Spleen (tissue), 7 donors: Measurements from ENCODE around the gene MRM1.

Experiments
- POLR2A ChIP-seq, 3 donors: fragments of 450-650 bp; IDR thresholded peaks; one replicate each; pipeline ENCODE4 v1.5.1; 2017; ENCODE audit warnings: antibody characterized with exemption in 3 of 3, mild to moderate bottlenecking in 1 of 3
- TF ChIP-seq, protein P1 (sequence below), 11 experiments: fragments of 200-600 bp in 7 of 11; fragments of 450-650 bp in 4 of 11; sonication (generic) in 4 of 11; IDR thresholded peaks in 8 of 11; conservative IDR thresholded peaks in 3 of 11; 1 replicate in 7 of 11; 2 replicates in 4 of 11; pipeline versions ENCODE4 v1.4.0 to v1.8.0; 2016 to 2021; ENCODE audit warnings: antibody characterized with exemption in 11 of 11, inconsistent platforms in 4 of 11, mild to moderate bottlenecking in 1 of 11
- donor health status: DM: no; HTN: no; CAD: no; lungs with moderate emphysema.
- donor health status: DM: no; HTN: no; CAD: no.
- donor health status: DM: no; HTN: no; CAD: no.

DNA sequence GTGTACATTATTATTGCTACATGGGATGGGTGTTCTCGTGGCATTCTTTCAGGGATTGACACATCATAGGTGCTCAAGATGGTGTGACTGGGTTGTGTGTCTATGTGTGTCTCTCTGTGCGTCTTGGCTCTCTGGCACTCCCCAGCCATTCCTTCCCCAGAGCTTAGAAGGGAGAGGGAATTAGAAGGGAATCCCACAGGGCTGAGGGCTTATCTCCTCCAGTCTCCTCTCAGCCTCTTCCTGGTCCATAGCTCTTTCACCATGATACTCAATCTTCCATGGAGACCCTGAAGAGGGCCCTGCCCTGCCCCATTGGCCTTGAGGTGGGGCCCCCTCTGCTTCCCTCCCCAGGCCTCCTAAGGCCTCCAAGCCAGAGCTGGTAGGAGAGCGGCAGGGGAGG lies 52.0 kb downstream of the MRM1 start:
- TF ChIP-seq, protein P1, sequence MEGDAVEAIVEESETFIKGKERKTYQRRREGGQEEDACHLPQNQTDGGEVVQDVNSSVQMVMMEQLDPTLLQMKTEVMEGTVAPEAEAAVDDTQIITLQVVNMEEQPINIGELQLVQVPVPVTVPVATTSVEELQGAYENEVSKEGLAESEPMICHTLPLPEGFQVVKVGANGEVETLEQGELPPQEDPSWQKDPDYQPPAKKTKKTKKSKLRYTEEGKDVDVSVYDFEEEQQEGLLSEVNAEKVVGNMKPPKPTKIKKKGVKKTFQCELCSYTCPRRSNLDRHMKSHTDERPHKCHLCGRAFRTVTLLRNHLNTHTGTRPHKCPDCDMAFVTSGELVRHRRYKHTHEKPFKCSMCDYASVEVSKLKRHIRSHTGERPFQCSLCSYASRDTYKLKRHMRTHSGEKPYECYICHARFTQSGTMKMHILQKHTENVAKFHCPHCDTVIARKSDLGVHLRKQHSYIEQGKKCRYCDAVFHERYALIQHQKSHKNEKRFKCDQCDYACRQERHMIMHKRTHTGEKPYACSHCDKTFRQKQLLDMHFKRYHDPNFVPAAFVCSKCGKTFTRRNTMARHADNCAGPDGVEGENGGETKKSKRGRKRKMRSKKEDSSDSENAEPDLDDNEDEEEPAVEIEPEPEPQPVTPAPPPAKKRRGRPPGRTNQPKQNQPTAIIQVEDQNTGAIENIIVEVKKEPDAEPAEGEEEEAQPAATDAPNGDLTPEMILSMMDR (IDR thresholded peaks at IDR 0.05 in 8 of 11, conservative IDR thresholded peaks at IDR 0.05 in 3 of 11), result no peak
- TF ChIP-seq POLR2A (IDR thresholded peaks at IDR 0.05), result no peak
